ENCODE data around the gene NRL.

The NRL gene

GRCh38 chr14:24114532-24115421 lies at the start of gene NRL, which contains the start of gene DCAF11:
NRL (minus strand) TSS chr14:24114949; CDS start chr14:24082848, 32,101 bp downstream.
DCAF11 (plus strand) TSS chr14:24114777; CDS start chr14:24115595, 818 bp downstream.
- peak; percentile 91 for DNase-seq

DNA sequence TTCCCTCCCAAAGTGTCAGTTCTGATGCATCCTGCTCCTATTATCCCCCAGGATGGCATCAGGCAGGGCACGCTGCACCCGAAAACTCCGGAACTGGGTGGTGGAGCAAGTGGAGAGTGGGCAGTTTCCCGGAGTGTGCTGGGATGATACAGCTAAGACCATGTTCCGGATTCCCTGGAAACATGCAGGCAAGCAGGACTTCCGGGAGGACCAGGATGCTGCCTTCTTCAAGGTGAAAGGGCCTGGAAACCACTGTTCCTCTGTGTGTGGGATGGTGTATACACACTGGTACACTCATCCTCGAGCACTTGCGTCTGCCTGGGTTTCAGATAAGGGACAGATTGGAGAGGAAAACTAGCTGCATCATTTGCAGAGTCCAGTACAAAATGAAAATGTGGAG lies 47.3 kb upstream of the NRL start:
- no peak for DNase-seq

DNA sequence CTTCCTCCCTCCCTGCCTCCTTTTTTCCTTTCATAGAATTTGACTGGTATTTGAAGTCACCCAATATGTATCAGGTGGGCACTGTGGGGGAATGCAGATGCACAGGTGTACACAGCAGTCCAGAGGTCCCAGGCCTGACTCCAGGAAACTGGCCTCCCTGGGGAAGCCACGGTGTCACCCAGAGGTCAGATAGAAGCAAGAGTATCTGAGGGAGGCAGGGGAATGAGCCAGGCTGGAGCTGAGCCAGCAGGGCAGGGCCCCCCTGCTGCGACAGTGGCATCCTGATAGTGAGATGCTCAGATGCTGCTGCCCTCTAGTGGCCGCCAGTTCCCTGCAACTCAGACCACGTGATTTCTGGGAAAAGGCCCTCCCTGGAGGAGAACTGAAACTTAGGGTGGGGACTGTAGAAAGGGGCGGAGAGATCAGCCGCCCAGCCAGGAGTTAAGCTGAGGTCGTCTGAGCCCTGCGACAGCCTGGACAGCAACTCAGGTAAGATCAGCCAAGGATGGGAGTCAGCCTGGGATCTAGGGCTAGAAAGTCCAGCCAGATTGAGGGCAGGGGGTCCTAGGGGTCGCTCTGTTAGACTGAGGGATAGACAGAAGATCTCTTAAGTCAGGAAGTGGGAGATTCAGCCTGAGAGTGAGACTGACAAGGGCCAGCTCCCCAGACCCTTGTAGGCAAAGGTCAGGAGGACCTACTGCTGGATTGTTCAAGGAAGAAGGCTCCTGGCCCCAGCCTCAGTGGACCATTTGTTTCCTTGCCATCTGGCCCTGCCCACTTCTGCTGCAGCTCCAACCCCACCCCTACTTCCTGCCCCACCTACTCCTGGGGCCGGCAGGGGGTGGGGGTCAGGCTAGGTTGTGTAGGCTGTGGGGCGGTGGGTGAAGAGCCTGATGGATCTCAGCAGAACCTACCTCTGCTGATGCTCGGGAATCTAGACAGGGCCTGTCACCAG lies 46.4 kb upstream of the NRL start, which contains the start of gene IRF9:
IRF9 (plus strand) TSS at position 416 of the 955 bp plus-strand sequence. CDS start 880 bp downstream, outside the sequence.
- peak; percentile 80 for DNase-seq

- no peak for DNase-seq
These were observed 45.7 kb upstream of the NRL start for GRCh38 chr14:24160499-24160849.

DNA sequence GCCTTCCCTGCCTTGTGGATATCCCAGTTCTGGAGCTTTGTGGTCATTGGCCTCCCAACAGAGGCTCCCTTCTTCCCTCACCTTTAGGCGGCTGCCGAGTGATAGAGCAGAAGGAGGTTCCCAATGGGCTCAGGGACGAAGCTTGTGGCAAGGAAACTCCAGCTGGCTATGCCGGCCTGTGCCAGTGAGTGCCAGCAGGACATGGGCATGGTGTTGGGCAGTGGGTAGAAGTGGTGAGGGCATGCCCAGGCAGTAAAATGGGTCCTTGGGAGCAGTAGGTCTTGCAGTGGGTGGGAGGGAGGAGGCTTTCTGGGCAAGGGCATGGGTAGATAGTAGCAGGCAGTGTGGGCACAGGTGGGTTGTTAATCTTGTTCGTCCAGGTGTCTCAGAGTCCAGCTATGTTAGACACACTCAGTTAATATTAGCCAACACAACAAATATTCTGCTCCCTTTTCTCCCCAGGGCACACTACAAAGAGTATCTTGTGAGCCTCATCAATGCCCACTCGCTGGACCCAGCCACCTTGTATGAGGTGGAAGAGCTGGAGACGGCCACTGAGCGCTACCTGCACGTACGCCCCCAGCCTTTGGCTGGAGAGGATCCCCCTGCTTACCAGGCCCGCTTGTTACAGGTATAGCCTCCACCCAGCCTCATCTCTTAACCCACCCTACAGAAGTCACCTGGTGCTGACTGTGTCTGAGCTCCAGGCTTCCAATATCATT lies 45.2 kb upstream of the NRL start:
- DNase-seq, result no peak

DNA sequence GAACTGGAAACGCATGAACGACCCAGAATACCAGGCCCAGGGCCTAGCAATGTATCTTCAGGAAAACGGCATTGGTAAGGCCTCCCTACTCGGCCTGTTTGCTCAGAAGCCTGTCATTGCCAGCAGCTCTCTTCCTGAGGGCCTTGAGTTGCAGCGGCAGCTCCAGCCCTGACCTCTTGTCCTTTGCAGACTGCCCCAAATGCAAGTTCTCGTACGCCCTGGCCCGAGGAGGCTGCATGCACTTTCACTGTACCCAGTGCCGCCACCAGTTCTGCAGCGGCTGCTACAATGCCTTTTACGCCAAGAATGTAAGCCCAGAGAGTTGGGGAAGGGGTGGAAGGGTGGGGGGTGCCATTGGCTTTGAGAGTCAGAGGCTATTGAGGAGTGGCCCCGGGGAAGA lies 42.6 kb upstream of the NRL start:
- DNase-seq, result no peak

DNA sequence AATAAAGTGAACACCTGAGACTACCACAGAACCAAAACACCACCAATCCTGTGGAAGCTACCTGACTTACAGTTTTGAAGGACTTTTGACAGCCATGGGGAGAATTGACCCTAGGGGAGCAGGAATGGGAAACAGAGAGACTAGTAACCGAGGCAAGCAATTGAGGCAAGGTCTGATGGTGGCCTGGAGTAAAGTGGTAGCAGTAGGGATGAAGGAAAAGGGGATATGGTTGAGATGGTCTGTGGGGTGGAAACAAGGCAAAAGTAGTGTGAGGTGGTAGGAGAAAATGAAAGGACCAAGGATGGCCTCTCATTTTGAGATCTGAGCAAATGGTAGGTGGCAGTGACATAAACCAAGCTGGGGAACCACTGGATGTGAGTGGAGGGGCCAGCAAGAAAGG lies 42.1 kb upstream of the NRL start:
- no peak for DNase-seq

- no peak for DNase-seq
These were observed 40.4 kb upstream of the NRL start for GRCh38 chr14:24155100-24155499.

- no peak for DNase-seq
These were observed 36.8 kb upstream of the NRL start for GRCh38 chr14:24151404-24152080.

DNA sequence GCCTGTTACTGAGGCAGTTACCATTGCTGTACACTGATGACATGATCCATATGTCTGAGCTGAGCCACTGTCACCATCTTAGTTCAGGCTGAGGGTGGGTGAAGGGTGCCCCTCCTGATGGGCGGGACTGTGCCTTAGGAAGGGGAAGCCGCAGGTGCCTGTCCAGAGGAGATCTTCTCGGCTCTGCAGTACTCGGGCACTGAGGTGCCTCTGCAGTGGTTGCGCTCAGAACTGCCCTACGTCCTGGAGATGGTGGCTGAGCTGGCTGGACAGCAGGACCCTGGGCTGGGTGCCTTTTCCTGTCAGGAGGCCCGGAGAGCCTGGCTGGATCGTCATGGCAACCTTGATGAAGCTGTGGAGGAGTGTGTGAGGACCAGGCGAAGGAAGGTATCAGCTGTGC lies 36.2 kb upstream of the NRL start:
- DNase-seq, result no peak

DNA sequence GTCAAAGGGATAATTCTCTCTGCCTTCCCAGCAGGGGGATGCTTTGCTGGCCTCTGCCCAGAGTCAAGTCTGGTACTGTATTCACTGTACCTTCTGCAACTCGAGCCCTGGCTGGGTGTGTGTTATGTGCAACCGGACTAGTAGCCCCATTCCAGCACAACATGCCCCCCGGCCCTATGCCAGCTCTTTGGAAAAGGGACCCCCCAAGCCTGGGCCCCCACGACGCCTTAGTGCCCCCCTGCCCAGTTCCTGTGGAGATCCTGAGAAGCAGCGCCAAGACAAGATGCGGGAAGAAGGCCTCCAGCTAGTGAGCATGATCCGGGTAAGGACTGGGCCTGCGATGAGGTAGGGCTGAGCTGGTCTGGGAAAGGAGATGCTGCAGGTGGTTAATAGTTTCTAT lies 35.8 kb upstream of the NRL start:
- no peak for DNase-seq

DNA sequence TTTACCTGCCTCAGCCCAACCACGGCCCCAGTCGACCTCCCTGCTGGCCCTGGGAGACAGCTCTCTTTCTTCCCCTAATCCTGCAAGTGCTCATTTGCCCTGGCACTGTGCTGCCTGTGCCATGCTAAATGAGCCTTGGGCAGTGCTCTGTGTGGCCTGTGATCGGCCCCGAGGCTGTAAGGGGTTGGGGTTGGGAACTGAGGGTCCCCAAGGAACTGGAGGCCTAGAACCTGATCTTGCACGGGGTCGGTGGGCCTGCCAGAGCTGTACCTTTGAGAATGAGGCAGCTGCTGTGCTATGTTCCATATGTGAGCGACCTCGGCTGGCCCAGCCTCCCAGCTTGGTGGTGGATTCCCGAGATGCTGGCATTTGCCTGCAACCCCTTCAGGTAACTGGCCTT lies 35.3 kb upstream of the NRL start:
- no peak for DNase-seq

DNA sequence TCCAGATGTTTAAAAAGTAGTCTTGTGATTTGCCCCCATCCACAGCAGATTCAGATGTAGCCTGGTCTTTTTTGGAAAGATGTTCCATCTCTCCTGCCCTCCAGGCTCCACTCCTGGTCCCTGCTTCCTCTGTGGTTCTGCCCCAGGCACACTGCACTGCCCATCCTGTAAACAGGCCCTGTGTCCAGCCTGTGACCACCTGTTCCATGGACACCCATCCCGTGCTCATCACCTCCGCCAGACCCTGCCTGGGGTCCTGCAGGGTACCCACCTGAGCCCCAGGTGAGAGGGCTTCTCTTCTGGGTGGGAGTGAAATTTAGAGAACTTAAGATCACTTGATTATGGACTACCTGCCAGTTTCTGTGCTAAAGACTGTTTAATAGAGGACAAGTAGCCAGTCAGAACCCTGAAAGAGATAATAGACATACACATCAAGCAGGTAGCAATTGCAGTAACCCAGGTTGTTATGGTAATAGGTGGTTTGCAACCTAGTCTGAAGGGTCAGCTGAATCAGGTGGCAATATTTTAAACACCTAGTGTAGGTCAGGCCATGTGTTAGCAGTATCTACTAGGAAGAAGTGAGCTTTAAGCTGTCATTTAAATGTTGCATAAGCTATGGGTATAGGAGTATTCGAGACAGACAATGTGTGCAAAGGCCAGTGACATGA lies 34.7 kb upstream of the NRL start:
- no peak for DNase-seq

DNA sequence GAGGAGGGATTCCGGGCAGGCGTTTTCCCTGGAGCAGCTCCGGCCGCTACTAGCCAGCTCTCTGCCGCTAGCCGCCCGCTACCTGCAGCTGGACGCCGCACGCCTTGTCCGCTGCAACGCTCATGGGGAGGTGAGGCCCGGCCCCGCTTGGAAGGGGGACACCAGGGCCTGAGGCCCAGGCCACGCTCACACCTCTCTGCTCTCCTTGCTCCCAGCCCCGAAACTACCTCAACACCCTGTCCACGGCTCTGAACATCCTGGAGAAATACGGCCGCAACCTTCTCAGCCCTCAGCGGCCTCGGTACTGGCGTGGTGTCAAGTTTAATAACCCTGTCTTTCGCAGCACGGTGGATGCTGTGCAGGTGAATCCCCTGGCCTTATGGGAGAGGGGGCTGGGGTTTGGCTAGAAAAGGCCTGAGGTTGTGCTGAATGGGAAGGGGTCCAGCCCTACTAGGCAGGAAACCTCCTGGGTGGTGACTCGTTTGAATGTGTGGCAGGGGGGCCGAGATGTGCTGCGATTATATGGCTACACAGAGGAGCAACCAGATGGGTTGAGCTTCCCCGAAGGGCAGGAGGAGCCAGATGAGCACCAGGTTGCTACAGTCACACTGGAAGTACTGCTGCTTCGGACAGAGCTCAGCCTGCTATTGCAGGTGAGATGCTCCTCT lies 33.1 kb upstream of the NRL start:
- DNase-seq, result no peak

DNA sequence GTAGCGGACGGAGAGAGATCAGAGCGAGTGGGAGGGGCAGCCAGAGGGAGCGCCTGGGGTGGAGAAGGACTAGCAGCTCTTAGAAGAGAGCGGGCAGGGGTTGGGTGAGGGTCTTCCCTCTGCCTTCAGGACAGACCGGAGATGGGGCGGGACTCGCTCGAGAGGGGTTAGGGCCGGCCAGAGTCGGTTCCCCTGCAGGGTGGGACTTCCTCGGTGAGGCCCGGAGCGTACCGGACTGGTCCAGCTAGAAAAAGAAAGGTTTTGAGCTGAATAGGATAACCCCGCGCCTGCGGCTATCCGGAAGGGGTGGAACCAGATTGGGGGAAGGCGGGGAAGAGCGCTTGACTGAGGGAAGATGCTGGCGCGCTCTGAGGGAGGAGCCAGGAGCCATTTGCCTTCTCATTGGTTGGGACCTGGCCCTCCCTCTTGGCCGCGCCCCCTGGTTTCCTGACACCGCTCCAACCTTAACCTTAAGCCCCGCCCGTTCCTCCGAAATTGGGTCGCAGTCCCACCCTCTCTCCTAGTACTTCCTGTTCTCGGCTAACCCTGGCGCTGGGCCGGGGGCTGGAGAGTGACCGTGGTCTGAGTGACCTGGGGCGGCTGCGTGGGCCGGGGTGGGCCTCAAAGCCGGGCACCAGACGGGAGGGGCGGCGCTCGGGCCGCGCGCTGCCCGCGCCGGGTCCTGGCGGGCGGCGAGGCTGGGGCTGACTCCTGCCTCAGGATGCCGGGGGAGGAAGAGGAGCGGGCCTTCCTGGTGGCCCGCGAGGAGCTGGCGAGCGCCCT lies 32.4 kb upstream of the NRL start, which contains the start of gene RNF31:
RNF31 (plus strand) TSS at position 521 of the 783 bp plus-strand sequence; CDS start at position 722, 201 bp downstream.
- DNase-seq, result peak; percentile 80

- peak; percentile 77 for DNase-seq
These were observed 31.8 kb upstream of the NRL start, which contains the start of gene PSME2 for GRCh38 chr14:24146453-24146977. PSME2 (minus strand) TSS chr14:24146610; CDS start chr14:24146581, 29 bp downstream.

DNA sequence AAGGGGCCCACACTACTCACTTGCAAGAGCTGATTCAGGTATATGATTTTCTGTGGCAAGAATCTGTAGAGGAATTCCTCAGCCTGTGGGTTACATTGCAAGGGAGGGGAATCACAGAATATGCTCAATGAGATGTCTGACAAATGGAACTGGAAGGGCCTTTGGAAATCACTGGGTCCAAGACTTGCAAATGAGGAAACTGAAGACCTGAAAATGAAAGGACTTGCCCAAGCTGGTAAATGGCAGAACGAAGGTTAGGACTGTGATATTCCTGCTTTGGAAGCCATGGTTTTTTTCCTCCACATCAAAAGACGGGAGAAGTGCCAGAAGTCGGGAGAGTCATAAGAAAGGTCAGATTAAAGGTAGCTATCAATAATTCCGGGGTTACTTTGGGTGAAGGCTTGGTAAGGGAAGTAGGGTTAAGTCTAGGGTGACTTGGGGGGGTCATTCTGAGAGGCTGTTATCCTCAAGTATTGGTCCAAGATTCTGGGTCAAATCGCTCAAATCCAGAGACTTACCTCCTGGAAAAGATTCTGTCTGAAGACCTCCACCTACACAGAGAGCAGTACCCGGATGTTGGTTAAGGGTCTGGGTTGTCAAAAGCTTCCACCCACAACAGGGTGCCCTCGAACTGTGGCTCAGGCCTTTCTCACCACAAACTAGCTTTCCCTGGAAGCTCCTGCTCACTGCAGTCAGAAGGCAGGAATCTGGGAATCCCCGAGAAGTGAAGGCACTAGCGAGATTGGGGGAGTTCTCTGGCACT lies 31.1 kb upstream of the NRL start:
- no peak for DNase-seq

GRCh38 chr14:24145219-24145618 lies 30.5 kb upstream of the NRL start:
- DNase-seq, result no peak

DNA sequence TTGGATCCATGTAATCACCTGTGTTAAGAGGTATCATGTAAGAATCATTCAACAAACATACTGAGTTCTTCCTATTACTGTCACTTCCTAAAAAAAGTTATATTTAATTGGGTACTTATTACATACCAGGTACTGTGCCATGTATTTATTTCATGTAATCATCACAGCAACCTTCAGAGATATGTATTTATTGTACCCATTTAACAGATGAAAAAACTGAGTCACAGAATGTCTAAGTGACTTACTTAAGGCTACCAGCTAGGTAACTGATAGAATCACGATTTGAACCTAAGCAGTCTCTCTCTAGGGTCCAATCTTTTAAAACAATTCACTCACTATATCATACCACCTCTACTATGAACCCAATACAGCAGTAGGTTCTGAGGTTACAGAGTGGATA lies 29.7 kb upstream of the NRL start:
- no peak for DNase-seq
